Ovary (tissue), 9 donors: ENCODE results near the gene CSNK2A2. TPM values are rescaled to one million over a fixed set of nuclear protein-coding genes. Genes with fewer than 3 reads are reported as not detected.

ENCODE experiments used
- DNase-seq, 5 donors: peaks; one replicate each; pipeline ENCODE4 v3.0.0-alpha.2; 2019 to 2020
- H3K27ac ChIP-seq, 2 donors: fragments of 200-600 bp; one replicate each; pipeline versions ENCODE4 v1.5.1 to v1.8.0; 2019 to 2022
- H3K27me3 ChIP-seq: fragments of 200-600 bp; one replicate; pipeline ENCODE4 v1.8.0; 2022
- H3K36me3 ChIP-seq: fragments of 200-600 bp; sonication (generic); one replicate; pipeline ENCODE4 v1.5.1; 2019
- H3K4me1 ChIP-seq: one replicate; pipeline ENCODE4 v1.8.1; 2013; ENCODE audit warnings: mild to moderate bottlenecking, moderate library complexity; ENCODE audit not compliant: insufficient read depth
- H3K4me3 ChIP-seq: fragments of 200-600 bp; sonication (generic); one replicate; pipeline ENCODE4 v1.5.1; 2017
- H3K9me3 ChIP-seq, 2 donors: fragments of 200-600 bp in 1 of 2; sonication (generic) in 1 of 2; one replicate each; pipeline versions ENCODE4 v1.5.1 to v1.8.1; 2013 to 2019; ENCODE audit warnings: mild to moderate bottlenecking in 1 of 2, moderate library complexity in 1 of 2
- CTCF ChIP-seq, 3 donors: fragments of 450-650 bp in 2 of 3; fragments of 200-600 bp in 1 of 3; IDR thresholded peaks; one replicate each; pipeline versions ENCODE4 v1.5.1 to v1.8.0; 2016 to 2022; ENCODE audit warnings: antibody characterized with exemption in 3 of 3, mild to moderate bottlenecking in 1 of 3
- EP300 ChIP-seq: sonication (generic); formaldehyde crosslinking; IDR thresholded peaks from one replicate; pipeline ENCODE4 v1.6.1; 2017; ENCODE audit warnings: antibody characterized with exemption
- POLR2A ChIP-seq: fragments of 450-650 bp; IDR thresholded peaks from one replicate; pipeline ENCODE4 v1.6.1; 2017; ENCODE audit warnings: antibody characterized with exemption, mild to moderate bottlenecking, moderate library complexity
- WGBS, 3 donors: extraction: QIAGEN DNeasy Blood & Tissue Kit in 1 of 3; methylation state at CpG; one replicate each; pipeline versions ENCODE4 v1.1.5 to v1.1.7; 2013 to 2017; 5-methylcytosine and 5-hydroxymethylcytosine counted together
- intact Hi-C, 4 donors: fragments of 100-400 bp; cut with DNase I; formaldehyde crosslinking; loops; one replicate each; pipeline versions ENCODE4 v1.11.0 to v1.15.1; 2022 to 2023
- polyA plus RNA-seq, 2 donors: library from polyadenylated mRNA; stranded (reverse); fragments of 200-250 nt in 1 of 2; fragments of 350-450 nt in 1 of 2; fragmentation: Illumina TruSeq in 1 of 2; extraction: RNeasy Lipid Tissue Mini Kit (QIAGEN cat#74804) in 1 of 2; gene quantifications; one replicate each; pipeline ENCODE4 v1.2.3, GENCODE V29; 2013 to 2014
- total RNA-seq, 7 donors: library from RNA; depleted of rRNA in 2 of 7; stranded (reverse); fragments of >200 nt in 2 of 7; fragmentation: NEBNext Ultra II Directional in 3 of 7; extraction: Animal tissue kit (Norgen Biotek cat#: 25700) in 3 of 7; gene quantifications; one replicate each; pipeline versions ENCODE4 v1.1.0 to v1.2.4, GENCODE V29; 2016 to 2023
- donor health status: DM: no; HTN: no; CAD: no; lungs with moderate emphysema.
- donor health status: DM: no; HTN: no; CAD: no.
- donor health status: Bipolar disorder and iron deficiency.
- donor health status: DM: yes; HTN: yes; CAD: no.
- donor health status: DM: no; HTN: no; CAD: no.
- donor health status: DM: yes; HTN: yes; CAD: no.

The CSNK2A2 gene
- total and polyA plus RNA-seq, 9 donors: 23.1 to 95.6 (median 58.1) TPM

DNA sequence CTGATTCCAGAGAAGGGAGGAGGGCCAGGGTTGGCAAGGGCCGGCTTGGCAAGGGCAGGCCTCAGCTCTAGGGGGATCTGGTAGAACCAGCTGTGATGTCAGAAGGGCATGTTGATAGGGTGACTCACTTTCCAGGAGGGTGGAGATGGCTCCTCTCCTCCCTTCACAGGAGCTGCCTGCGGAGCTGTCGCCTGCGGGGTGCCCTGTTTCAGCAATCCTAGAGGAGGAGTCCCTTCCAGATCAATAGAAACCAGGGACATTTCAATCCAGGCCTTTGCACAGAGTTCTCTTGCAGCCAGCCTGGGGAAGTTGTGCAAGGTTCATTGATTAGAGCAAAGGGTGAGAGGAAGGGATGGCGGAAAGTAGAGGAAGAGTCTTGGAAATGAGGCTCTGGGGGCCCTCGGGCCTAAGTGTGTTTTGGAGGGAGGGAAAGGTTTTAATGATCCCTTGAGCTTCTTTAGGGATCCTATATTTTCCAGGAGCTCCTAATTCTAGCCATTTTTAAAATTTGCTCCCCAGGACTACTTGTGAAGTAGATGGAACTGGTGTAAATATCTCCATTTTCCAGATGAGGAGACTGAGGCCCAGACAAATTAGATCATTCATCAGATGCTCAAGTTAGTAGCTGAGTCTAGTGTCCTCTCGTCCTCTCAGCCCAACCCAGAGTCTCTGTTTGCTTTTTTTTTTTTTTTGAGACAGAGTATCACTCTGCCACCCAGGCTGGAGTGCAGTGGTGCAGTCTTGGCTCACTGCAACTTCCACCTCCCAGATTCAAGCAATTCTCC lies 24.8 kb upstream of the CSNK2A2 start:
- 68 to 79% (median 73%) methylated on average over 7 of the region's 7 CpGs for WGBS, 3 donors

DNA sequence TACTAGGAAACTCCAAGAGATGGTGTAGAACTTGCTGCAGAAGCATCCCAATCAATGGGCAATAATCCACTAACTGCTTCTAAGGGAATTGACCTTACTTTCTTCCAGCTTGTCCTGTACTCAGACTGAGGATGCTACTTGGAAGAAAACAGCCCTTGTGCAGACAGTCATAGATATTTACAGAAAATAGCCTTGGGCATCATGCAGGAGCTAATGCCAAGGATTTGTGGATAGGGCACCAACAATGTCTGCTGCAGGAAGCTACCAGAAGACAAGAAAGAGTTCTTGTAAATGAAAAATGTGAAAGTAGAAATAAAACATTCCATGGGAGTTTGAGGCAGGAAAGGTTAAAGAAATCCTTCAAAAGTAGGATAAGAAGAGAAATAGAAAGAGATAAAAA lies 21.5 kb upstream of the CSNK2A2 start:
- Histone ChIP-seq H3K27me3 (no peaks in the 10 kb centered on the region), H3K27ac (no peak overlapping the region), H3K9me3 (no peaks in the 10 kb centered on the region), H3K4me3 (no peak overlapping the region), H3K36me3 (no peaks in the 10 kb centered on the region), H3K4me1 (no peaks in the 10 kb centered on the region)
- intact Hi-C loops: no loop called here
- TF ChIP-seq EP300: no peak
- no peak for TF ChIP-seq CTCF (IDR thresholded peaks at IDR 0.05)
- TF ChIP-seq POLR2A: no peak
- DNase-seq: no peak

More for the DNA sequence above, 24.8 kb upstream of the CSNK2A2 start:
- intact Hi-C loops: no loop called here
- Histone ChIP-seq H3K4me1 (no peaks in the 10 kb centered on the region), H3K4me3 (no peak overlapping the region), H3K27ac (no peak overlapping the region), H3K36me3 (no peaks in the 10 kb centered on the region), H3K27me3 (no peaks in the 10 kb centered on the region), H3K9me3 (no peaks in the 10 kb centered on the region)
- no peak for DNase-seq
- TF ChIP-seq EP300 (no peak), POLR2A (no peak), CTCF (IDR thresholded peaks at IDR 0.05) (no peak)

GRCh38 chr16:58218786-58219185 lies 20.9 kb upstream of the CSNK2A2 start:
- TF ChIP-seq EP300 (no peak), CTCF (IDR thresholded peaks at IDR 0.05) (no peak), POLR2A (no peak)
- 18 to 40% (median 22%) methylated on average over 3 of the region's 3 CpGs for whole genome bisulfite sequencing, 3 donors
- intact Hi-C loops: no loop called here

GRCh38 chr16:58217311-58217925 lies 19.5 kb upstream of the CSNK2A2 start:
- no peaks in the 10 kb centered on the region for H3K27me3 ChIP-seq
- 0 to 52% (median 23%) methylated on average over 2 of the region's 2 CpGs for WGBS, 3 donors
- intact Hi-C loops: no loop called here

More at GRCh38 chr16:58218786-58219185, 20.9 kb upstream of the CSNK2A2 start:
- Histone ChIP-seq H3K4me1 (no peaks in the 10 kb centered on the region), H3K27me3 (no peaks in the 10 kb centered on the region), H3K9me3 (no peaks in the 10 kb centered on the region), H3K27ac (no peak overlapping the region), H3K36me3 (no peaks in the 10 kb centered on the region), H3K4me3 (no peak overlapping the region)
- DNase-seq: no peak

More at GRCh38 chr16:58217311-58217925, 19.5 kb upstream of the CSNK2A2 start:
- Histone ChIP-seq H3K27ac (no peak overlapping the region), H3K36me3 (no peaks in the 10 kb centered on the region), H3K9me3 (no peaks in the 10 kb centered on the region), H3K4me3 (no peak overlapping the region), H3K4me1 (no peaks in the 10 kb centered on the region)
- no peak for TF ChIP-seq POLR2A
- TF ChIP-seq CTCF (IDR thresholded peaks at IDR 0.05): no peak
- no peak for TF ChIP-seq EP300
- DNase-seq: no peak
